GM19351 (cell line): Measurements from ENCODE around the gene DPP9.
"Not testable (repeated sequence)": the region's sequence is repeated elsewhere in the genome, so short reads cannot be mapped to it uniquely, and the experiment has no call there.

Source experiments
- ATAC-seq: cut with Tn5 transposase; IDR thresholded peaks from one replicate; pipeline ENCODE4 v1.9.1; 2021; ENCODE audit warnings: mild to moderate bottlenecking, moderate library complexity; ENCODE audit not compliant: unreplicated experiment

DPP9 gene

DNA sequence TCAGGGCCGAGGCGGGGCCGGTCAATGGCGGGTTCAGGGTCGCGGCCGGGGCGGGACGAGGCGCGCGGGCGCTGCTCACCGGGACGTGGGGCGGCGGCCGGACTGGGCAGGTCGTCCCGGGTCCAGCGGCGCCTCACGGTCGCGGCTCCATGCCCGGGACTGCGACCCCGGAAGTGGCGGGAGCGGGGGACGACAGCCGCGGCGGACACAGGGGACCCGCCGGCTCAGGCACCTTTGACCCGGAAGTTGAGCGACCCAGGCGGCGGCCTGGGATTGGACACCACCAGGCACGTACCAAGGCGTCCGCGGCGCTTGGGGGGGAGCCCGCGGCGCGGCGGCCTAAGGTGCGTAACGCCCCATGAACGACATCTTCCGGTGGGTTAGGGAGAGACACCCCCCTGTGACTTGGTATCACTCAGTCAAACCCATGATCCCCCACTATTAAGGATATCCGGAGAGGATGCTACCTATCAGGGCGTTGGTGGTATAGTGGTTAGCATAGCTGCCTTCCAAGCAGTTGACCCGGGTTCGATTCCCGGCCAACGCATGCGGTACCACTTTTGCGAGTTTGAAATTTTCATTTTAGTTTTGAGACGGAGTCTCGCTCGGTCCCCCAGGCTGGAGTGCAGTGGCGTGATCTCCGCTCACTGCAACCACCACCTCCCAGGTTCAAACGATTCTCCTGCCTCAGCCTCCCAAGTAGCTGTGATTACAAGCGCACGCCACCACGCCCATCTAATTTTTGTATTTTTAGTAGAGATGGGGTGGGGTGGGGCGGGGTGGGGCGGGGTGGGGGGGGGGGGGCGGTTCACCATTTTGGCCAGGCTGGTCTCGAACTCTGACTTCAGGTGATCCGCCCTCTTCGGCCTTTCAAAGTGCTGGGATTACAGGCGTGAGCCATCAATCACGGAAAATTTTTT is at the start of gene DPP9:
TSS of gene DPP9 (minus strand) at position 248 of the 920 bp plus-strand sequence. CDS start 3,936 bp downstream, outside the sequence.
- peak; percentile 89 for ATAC-seq

DNA sequence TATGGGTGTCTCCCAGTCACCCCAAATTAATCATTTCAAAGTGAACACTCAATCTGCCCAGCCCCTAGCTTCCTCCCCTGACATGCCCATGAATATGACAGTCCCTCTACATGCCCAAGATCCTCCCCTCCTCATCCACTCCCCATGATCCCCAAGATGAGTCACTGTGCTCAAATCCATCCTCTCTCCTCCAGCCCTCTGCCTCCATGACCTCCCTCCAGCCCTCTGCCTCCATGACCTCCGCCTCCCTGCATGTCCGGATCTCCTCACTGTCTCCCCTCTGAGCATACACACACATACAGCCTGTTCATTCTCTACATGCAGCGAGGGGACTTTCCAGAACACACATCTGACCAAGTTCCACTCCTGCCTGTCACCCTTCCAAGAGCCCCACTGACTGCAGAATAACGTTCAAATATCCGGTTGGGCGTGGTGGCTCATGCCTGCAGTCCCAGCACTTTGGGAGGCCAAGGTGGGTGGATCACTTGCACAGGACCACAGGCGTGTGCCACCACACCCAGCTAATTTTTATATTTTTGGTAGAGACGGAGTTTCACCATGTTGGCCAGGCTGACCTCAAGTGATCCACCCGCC is 49.5 kb upstream of the DPP9 start:
- no peak for ATAC-seq

DNA sequence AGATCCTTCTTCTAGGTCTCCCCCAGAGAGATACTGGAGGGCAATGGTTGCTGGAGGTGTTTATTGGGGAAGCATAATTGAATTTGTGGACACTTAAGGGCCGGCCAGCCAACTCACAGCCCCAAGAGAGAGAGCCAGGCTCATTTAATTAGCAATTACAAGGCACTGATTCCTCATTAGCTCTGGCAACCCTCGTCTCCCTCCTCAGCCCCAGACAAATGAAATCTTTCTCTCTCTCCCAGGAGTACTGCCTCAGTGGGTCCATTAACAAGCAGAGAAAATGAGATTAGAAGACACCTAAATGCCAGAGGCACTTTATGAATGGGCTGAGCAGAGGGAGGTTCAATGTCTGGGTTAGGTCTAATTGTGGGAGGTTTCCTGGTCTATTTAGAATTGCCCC is 48.9 kb upstream of the DPP9 start:
- ATAC-seq = no peak

DNA sequence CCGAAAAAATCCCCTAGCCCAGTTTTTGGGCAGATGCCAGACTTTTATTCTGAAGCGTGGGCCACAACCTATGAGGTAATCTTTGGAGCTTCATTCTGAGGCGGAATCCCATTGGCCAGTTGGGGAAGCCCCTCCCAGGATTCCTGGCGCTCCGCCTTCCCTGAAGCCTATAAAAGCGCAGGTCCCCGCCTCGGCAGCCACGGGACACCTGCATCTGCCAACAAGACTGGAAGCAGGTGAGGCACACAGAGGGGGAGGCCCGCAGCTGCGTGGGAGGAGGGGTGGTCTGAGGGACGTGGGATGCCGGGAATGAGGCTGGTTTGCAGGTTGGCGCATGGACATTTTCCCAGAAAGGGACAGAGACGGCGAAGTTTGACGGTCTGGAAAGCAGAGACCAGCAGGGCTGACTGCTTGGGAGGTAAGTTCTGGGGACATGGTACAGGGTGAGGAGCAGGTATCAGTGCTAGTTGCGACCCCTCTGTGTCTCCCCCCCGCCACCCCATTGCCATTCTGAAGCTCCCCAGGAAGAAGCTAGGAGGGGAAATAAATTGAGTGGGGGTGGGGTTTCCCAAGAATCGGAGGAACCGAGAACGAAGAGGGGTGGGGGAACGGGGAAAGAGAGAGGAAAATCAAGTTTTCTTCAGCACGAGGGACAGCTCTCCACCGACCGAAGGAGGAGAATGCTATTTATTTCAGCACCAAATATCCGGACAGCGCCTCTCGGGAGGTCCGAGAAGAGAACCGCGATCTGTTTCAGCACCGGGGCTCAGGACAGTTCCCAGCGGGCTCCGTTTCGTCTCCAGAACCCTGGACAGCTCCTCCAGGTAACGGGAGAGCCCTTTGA is 45.5 kb upstream of the DPP9 start:
- ATAC-seq = no peak

DNA sequence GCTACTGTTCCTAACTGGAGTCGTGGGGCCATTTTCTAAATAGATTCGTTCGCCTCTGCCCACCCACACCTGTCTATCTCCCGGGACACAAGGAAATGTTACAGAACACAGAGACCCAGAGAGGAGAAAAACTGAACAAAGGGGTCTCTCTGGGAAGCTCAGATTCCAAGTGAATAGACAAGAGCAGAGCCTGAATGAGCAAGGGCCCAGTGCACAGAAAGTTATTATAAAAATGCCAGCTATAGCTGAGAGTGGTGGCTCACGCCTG is 40.7 kb upstream of the DPP9 start:
- no peak for ATAC-seq

DNA sequence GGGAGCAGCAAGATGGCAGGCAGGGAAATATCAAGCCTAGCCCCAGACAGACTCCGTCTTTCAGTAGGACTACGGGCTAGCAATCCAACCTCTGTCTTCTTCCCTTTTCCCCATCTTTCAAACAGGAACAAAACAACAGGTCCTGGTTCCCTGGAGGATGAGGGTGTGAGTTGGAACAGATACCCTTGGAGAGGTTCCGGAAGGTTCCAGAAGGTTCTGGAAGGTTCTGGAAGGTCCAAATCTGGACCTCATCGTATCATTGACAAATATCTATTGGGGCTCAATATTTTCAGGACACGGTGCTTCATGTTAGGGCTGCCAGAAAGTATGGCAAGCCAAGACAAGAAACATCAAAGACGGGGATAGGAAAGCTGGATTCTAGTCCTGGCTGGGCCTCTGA is 39.4 kb upstream of the DPP9 start:
- ATAC-seq = no peak

DNA sequence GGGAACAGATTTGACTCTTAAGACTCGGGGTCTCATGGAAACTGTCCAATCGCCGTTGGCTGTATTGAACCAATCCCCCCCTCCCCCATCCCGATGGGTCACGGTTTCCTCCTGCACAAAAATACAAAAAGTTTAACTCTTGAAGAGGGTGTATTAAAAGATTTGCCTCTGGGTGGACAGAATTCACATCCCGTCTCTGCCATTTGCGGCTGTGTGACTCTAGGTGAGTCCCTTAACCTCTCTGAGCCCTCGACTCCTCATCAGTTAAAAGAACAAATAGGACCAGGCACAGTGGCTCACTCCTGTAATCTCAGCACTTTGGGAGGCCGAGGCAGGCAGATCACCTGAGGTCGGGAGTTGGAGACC is 36.6 kb upstream of the DPP9 start:
- ATAC-seq = no peak

DNA sequence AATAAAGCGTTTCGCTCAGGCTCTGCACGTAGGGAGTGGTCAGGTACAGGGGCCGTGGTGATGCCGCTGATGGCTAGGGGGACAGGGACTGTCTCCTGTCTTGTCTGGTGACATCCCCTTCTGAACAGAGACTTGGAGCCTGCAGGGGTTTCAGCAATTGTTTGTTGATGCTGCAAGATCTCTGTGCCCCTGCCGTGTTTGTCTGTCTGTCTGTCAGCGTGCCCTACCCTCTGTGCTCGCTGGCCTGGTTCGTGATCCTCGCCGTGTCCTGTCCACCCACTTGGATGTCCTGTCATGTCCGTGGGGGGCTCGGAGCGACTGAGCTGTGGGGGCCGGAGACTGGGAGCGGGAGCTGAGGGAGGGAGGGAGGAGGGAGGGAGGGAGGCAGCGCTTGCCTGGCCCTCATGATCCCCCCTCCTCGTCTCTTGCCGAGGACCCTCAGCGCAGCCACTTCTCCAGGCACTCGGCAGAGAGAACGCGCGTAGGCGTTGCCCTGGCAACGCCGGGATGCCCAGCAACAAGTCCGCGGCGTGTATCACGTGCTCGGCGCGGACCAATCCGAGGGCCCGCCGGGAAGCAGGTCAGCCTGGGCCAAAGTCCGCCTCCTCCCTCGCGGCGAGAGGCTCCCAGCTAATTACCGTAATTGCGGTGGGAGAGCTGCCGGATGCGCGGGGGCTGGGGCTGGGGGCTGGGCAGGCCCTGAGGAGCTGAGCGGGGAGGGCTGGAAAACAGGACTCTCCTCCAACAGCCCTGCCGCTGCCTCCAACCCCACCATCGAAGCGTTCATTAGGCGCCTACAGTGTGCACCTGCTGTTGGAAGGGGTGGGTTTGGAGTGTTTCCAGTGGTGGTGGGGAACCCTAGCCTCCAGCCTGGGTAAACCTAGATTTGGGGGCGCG is 36.0 kb upstream of the DPP9 start:
- ATAC-seq = no peak

DNA sequence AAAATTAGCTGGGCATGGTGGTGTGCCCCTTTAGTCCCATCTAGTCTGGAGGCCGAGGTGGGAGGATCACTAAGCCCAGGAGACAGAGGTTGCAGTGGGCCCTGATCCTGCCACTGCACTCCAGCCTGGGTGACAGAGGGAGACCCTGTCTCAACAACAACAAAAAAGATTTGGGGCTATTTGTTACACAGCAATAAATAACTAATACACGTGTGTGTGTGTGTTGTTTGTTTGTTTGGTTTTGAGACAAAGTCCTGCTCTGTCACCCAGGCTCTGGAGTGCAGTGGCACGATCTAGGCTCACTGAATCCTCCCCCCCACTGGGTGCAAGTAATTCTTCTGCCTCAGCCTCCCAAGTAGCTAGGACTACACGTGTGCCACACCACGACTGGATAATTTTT is 35.0 kb upstream of the DPP9 start:
- no peak for ATAC-seq

DNA sequence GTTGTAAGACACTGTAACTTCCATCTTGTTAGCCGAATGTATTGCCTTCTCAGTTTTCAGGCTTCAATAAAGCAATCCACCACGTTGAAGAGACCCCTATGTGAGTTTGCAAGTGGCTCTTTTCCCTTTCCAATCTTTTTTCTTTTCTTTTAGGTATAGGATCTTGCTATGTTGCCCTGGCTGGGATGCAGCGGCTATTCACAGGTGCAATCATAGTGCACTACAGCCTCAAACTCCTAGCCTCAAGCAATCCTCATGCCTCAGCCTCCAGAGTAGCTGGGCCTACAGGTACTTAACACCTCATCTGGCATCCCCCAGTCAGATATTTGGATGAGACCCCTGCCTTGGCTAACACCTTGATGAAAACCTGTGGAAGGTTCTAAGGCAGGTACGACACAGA is 34.4 kb upstream of the DPP9 start:
- no peak for ATAC-seq

DNA sequence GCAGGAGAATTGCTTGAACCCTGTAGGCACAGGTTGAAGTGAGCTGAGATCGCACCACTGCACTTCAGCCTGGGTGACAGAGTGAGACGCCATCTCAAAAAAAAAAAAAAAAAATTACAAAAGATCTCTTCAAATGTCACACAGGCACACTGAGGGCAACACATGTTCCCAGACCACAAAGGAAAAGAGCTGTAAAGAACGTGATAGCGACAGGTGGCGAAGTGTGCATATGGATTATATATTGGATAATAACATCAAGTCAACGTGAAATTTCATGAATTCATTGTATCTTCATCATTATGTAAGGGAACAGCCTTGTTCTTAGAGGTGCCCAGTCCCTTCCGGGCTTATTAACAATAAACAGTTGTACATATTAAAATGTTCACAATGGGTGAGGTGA is 31.8 kb upstream of the DPP9 start:
- no peak for ATAC-seq

DNA sequence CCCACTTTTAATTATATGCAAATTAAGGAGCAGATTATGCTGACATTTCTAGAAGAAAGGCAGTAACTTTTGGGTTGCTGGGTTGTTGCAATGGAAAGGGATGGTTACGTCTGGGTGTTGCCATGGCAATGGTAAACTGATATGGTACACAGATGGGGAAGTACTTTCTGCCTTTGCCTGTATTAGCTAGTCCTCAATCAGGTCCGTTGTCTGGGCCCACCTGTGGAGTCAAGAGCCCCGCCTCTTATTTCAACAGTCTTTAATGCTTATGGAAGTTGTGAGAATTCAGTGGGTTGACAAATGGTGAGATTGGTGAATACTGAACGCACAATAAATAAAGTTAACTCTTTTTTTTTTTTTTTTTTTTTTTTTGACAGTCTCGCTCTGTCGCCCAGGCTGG is 30.6 kb upstream of the DPP9 start:
- ATAC-seq = no peak

DNA sequence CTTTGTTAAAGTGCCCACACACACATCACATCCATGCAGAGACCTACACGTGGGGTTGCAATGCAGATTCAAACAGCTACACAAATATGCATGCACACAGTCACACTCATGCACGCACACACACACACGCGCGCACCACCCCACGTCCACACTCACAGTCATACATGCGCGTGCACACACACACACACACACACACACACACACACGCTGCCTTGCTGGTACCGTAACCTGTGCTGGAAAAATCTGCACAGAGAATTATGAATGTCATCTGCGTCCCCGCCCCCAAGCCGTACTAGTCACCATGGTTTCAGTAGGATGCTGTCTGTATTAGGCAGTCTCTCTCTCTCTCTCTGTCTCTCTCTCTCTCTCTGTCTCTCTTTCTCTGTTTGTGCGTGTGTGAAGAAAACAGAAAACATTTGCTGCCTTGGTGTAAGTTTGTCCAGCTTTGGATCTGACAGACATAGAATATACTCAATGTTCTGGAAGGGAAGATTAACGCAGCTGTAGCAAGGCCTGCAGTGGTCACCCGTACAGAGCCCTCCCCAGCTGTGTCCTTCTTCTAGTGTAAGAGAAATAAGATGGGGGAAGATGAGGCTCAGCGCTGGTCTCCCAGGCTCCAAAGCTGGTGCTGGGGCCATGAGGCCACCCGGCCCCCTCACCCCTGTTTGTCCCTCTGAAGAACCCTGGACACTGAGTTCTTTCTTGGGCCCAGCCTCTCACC is 26.4 kb upstream of the DPP9 start:
- ATAC-seq = no peak

DNA sequence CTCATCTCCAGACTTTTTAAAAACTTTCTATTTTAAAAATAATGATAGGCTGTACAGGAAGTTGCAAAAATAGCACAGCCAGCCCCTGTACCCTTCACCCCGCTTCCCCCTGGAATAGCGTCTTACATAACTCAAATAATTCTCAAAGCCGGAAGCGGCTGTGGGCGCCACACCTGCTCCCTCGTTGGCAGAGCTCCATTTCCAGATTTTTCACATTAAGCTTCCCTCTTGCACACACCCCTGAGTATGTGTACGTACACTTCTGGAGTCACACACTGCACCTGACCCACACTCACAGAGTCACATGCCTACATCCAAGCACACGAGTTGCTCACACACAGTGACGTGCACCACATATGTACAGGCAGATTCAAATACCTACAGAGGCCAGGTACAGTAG is 24.9 kb upstream of the DPP9 start:
- ATAC-seq = no peak

DNA sequence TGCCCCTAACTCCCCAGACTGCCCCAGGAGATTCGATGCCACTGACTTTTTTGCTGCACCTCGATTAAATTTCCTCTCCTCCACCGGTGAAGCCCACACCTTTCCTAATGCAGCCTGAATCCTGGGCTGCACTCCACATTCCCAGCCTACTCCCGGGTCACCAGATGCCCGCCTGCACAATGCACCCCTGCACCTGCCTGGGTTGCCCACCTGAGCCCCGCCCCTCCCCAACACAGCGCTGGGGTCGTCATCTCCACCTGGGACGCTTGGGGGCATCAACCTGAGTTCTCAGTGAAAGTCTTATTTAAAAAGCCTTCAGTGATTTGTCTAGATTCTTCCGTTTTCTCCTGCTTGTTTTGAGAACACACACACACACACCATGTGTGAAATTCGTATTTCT is 24.5 kb upstream of the DPP9 start:
- ATAC-seq = no peak

DNA sequence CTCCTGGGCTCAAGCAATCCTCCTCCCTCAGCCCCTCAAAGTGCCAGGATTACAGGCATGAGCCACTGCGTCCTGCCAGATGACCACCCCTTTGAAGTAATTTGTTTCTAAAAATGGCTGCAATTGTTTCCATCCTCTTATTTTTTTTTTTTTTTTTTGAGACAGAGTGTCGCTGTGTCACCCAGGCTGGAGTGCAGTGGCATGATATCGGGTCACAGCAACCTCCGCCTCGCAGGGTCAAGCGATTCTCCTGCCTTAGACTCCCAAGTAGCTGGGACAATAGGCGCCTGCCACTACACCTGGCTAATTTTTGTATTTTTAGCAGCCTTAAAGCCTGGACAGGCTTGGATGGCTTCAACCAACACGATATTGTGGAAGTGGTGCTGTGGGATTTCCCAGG is 22.3 kb upstream of the DPP9 start:
- ATAC-seq = no peak

DNA sequence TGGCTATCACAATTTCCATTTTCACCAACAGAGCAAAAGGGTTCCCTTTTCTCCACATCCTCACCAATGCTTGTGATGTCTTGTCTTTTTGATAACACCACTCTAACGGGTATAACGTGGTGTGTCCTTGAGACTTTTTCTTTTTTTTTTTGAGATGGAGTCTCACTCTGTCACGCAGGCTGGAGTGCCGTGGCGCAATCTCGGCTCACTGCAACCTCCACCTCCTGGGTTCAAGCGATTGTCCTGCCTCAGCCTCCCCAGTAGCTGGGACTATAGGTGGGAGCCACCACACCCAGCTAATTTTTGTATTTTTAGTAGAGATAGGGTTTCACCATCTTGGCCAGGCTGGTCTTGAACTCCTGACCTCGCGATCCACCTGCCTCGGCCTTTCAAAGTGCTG is 21.5 kb upstream of the DPP9 start:
- ATAC-seq = not testable (repeated sequence)

DNA sequence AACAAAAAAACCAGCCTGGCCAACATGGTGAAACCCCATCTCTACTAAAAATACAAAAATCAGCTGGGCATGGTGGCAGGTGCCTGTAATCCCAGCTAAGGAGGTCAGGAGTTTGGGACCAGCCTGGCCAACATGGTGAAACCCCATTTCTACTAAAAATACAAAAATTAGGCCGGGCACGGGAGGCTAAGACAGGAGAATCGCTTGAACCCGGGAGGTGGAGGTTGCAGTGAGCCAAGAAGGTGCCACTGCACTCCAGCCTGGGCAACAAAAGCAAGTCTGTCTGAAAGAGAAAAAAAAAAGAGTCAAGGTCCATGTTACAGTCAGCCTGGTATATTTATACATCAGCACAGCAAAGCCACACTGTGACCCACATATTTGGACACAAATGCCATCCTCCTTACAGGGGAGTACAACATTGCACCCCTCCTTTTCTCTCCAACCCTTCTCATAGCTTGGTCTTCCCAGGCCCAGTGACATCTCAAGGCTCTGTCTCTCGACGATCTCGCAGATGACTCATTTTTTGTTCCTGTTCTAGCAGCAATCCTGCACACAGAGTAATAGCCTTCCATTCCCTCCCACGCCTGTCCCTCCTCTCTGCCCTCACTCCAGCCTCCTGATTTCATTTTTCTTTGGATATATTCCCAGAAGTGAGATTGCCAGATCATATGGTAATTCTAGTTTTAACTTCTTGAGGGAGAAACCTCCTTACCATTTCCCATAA is 21.0 kb upstream of the DPP9 start:
- ATAC-seq = no peak
